Right renal pelvis (tissue), 4 donors: ENCODE results near the gene ATP5PO. TPM values are rescaled to one million over a fixed set of nuclear protein-coding genes. Genes with fewer than 3 reads are reported as not detected.

Experiments
- polyA plus RNA-seq, 4 donors: library from polyadenylated mRNA; unstranded; fragments of 120-200 nt; gene quantifications; one replicate each; pipeline ENCODE4 v1.2.1, GENCODE V29; 2013; ENCODE audit not compliant: insufficient read length in 4 of 4

Gene ATP5PO
- polyA plus RNA-seq, 4 donors: 339 to 365 (median 356) TPM

Other genes starting within 250 kb of the ATP5PO start
- 100 to 1,000 TPM; 129 to 152 (median 137) TPM for gene MRPS6, start 157.8 kb upstream of the ATP5PO start, polyA plus RNA-seq
- gene SLC5A3, start 157.8 kb upstream of the ATP5PO start, polyA plus RNA-seq: 10 to 100 TPM; 37.3 to 48.0 (median 40.5) TPM